NCI-H2081 treated with DMSO at 0.1 percent for 48 hours (cell line): Measurements from ENCODE around the gene CCDC27.
"Not testable (repeated sequence)": the region's sequence is repeated elsewhere in the genome, so short reads cannot be mapped to it uniquely, and the experiment has no call there.

Experiments
- DNase-seq: peaks from one replicate; lab custom pipeline; 2025; lab: John Stamatoyannopoulos, UW

Gene CCDC27

GRCh38 chr1:3736708-3737107 is 15.5 kb upstream of the CCDC27 start:
- no peak for DNase-seq

DNA sequence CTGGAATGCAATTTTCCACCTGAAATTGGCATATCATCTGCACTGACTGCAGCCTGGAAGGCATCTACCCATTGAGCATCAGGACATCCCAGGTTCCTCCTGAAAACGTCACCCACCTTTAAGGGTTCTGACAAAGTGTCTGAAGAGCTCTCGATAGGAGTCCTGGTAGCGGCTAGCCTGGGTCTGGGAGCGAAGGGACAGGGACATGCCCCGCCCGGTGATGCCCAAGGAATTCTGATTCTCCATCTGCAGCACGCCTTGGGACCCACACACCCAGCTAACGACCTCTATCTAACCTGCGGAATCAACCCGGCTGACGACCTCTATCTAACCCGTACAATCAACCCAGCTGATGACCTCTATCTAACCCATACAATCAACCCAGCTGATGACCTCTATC is 13.3 kb upstream of the CCDC27 start:
- no peak for DNase-seq

DNA sequence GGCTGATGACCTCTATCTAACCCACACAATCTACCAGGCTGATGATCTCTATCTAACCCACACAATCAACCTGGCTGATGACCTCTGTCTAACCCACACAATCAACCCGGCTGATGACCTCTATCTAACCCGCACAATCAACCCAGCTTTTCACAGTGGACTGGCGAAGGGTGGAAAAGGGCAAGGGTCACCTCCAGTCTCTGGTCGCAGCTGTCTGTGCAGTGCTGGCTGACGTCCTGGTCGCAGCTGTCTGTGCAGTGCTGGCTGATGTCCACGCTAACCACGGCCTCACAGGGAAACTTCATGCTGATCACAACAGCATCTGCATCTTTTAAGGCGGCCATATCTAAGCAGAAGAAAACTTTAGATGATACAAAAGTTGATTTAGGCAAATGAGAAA is 12.2 kb upstream of the CCDC27 start:
- no peak for DNase-seq

- no peak for DNase-seq
These were observed 11.5 kb upstream of the CCDC27 start for GRCh38 chr1:3740752-3741151.

- DNase-seq, result no peak
These were observed 10.4 kb upstream of the CCDC27 start for GRCh38 chr1:3741566-3742438.

DNA sequence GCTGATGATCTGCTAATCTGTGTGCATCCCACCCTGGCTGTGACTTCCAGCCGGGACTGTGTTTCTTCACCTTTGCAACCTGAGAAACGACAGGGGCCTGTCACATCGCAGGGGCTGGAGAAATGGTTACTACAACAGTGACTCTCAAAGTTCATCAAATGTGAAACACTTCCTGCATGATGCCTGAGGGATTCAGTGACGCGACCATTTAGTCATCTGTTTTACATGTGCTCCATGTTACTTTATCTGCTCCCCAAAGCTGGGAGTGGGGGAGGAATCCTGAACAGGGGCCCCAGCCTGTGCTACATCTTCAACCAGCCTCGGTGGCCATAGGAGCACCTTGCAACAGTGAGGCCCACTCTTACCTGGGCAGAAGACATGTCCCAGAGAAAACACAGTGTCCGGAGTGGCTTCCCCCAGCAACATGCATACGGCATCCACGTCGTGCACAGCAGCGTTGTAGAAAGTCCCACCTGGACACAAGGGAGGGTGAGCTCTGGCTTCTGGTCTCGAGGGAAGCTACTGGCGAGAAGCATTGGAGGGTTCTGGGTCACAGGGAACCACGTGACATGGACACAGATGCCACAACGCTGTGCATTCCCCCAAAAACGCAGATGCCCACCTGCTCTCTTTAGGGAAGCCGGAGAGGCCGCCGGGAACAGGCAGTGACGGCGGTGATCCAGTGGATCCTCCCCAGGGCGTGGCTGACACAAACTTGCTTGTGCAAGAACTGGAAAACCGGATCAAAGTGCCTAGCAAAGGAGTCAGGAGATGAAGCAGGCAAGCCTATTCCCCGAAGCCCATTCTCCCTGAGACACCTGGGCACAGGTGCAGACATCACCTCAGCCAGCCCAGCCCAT is 9.6 kb upstream of the CCDC27 start:
- DNase-seq, result no peak

DNA sequence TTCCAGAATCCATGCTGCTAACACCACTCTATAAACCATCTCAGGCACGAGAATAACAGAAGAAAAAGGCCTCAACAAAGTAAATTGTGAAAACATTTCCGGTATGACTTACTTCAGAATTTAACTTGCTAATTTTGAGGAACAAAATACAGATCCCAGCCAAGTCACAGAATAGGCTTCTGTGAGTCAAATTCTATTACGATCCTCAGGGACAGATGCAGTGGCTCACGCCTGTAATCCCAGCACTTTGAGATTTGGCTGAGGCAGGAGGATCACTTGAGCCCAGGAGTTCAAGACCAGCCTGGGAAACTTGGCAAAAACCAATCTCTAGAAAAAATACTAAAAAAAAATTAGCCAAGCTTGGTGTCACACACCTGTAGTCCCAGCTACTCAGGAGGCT is 8.8 kb upstream of the CCDC27 start:
- DNase-seq, result no peak

DNA sequence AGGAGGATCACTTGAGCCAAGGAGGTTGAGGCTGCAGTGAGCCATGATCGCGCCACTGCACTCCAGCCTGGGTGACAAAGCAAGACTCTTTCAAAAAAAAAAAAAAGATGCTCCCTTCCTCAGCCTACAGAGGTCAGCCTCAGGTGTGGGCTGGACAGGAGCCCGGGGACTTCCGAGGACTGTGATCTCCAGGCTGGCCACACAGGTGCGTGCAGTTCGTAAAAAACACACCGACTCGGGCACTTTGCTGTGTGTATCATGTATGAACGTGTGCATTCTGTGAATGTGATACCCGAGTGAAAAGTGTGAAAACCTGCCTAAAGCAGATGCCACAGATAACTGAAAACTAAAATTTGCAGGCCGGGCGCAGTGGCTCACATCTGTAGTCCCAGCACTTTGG is 8.4 kb upstream of the CCDC27 start:
- no peak for DNase-seq

DNA sequence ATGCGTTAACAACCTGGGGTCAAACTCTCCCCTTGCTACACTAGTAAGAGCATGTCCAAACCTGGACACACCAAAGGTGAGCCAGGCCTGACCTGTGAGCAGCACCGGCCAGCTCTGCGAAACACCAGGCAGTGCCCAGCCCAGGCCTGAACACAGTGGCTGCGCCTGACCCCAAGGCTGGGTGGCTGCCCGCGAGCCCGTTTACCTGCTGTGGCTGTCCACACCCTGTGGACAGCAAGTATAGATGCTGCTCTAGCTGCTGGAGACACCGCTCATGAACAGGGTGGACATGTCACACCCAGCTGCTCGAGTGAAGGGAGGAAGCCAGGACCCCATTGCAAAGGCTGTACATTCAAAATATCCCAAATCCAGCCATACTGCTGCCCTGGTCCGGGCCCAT is 7.6 kb upstream of the CCDC27 start:
- no peak for DNase-seq

DNA sequence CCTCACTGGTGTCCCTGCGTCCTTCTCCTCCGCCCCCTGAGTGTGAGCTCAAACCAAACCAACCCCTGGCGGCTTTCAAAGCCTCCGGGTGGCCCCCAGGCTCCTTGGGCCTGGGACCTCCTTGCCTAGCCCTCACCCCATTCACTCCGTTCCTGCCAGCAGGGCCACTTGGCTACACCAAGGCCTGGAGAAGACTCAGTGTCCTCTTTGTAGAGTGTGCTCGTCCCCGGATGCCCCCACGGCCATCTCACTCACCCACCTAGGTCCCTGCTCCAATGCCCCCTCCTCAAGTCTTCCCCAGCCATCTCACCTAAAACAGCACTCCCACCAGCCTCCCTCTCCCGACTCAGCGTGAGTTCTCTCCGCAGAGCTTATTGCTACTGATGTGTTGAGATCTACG is 7.2 kb upstream of the CCDC27 start:
- no peak for DNase-seq

DNA sequence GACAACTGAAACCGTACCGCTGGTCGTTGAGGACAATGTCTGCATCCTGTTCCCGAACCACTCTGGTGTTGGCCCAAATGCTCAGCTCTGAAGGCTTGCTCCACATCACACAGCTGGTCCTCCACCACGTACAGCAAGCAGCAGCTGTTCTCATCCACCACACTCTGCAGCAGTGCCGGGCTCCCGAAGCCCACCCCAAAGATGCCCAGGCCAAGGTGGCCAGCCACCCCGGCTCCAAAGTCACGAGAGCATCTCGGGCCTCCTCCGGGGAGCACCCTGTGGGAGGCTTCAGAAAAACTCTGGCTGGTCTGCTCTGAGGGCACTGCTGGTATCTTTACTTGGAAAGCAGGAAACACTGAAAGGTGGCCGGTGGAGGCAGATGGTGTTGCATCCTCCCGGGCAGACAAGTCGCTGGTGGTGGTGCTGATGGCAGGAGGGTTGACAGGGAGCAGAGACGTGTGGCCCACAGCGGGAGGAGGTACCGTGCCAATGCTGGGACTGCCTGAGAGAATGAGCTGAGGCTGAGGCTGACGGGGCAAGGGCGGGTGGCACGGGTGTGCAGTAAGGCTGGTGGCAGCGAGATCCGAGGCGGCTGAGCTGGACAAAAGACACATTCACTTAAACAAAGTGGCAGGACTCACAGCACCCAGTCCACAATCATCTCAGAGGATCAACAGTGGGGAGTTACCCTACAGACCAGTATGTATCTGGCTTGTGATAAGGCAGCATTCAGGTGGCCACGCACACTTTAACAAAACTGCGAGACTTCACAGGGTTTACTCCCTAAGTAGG is 6.5 kb upstream of the CCDC27 start:
- no peak for DNase-seq

DNA sequence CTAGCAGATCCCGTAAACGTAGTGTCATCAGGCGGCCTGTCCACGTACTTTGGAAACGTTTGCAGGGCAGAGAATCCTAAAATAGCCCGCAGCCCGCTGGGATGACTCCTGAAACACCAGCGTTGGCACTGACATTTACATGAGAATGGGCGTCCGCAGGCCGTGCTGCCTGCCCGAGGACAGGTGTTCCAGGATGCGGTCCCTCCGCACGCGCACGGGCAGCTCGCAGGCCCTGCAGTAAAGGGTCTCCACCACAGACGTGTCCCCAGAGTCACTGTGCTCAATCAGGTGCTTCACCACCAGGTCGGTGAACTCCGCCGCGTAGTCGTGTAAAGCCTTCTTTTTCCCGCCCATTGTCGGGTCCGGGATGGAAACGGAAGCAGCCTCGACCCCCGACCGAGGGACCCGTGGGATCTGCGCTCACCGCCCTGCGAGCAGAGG is 5.8 kb upstream of the CCDC27 start:
- no peak for DNase-seq

GRCh38 chr1:3746830-3747521 is 5.3 kb upstream of the CCDC27 start:
- peak; percentile 23 for DNase-seq

GRCh38 chr1:3747522-3747848 is 4.8 kb upstream of the CCDC27 start:
- DNase-seq, result no peak

GRCh38 chr1:3747903-3748302 is 4.3 kb upstream of the CCDC27 start:
- no peak for DNase-seq

- DNase-seq, result not testable (repeated sequence)
These were observed 3.8 kb upstream of the CCDC27 start for GRCh38 chr1:3748316-3748900.

DNA sequence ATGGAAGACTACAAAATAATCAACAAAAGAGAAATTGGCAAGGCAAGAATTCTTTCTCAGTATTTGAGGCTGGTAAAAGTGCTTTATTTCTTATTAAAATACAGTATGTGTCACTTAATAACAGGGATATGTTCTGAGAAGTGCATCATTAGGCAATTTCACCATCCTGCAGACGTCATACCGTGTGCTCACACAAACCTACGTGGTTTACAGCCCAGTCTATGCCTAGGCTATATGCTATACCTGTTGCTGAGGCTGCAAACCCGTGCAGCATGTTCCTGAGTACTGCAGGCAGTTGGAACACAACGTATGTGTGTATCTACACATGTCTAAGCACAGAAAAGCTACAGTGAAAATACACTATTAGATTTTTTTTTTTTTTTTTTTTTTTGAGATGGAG is 2.7 kb upstream of the CCDC27 start:
- no peak for DNase-seq

GRCh38 chr1:3750741-3751140 is 1.5 kb upstream of the CCDC27 start:
- DNase-seq, result no peak

- no peak for DNase-seq
These were observed 1.6 kb downstream of the CCDC27 start for GRCh38 chr1:3753656-3754454.

- no peak for DNase-seq
These were observed 4.1 kb downstream of the CCDC27 start for GRCh38 chr1:3756394-3756793.

DNA sequence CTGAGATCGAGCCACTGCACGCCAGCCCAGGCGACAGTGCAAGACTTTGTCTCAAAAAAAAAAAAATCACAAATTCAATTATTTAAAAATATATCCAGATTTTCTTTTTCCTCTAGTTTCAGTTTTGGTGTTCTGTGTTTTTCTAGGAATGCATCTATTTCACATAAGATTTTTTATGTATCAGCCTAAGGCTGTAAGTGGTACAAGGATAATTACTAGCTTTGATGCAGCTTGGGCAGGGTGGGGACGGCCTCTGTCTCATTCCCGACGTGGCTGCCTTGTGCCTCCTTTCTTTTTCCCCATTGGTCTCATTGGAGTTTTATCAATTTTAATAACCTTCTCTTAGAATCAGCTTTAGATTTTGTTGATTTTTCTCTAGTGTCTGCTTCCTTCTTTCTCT is 6.9 kb downstream of the CCDC27 start:
- no peak for DNase-seq
